CD4-positive, alpha-beta T cell treated with Interleukin-6 at 100 ng/mL for 8 hours (primary cell): ENCODE results near the gene SHBG.
"Not testable (repeated sequence)": the region's sequence is repeated elsewhere in the genome, so short reads cannot be mapped to it uniquely, and the experiment has no call there.

Source experiments
- DNase-seq: peaks from one replicate; pipeline ENCODE4 v3.0.0-alpha.2; 2020; ENCODE audit warnings: mixed read lengths, low spot score

The SHBG gene

DNA sequence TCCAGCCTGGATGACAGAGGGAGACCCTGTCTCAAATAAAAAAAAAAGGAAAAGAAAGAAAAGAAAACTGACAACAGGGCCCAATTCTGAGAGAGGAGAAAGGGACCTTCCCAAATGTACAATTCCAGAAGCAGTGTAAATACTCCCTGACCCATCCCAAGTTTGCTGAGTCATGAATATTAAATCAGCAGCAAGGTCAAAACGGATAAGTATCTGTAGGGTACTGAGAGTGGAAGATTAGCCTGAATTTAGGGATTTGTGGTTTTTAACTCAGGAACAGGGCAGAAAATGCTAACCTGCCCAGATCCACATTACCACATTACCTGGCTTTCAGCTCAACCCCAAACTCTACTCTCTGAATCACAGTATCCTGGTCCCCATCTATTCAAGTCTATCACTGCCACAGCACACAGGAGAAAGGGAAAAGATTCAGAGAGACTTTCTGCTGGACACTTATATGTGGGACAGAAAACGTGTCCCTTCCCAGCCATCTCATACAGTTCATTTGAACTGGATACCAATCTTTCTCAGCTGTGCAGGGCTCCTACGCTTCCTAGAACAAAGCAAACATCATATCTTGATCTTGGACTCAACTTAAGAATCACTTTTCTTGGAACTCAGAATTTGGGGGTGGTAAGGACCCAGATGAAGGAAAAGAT is 18.2 kb upstream of the SHBG start:
- no peak for DNase-seq

DNA sequence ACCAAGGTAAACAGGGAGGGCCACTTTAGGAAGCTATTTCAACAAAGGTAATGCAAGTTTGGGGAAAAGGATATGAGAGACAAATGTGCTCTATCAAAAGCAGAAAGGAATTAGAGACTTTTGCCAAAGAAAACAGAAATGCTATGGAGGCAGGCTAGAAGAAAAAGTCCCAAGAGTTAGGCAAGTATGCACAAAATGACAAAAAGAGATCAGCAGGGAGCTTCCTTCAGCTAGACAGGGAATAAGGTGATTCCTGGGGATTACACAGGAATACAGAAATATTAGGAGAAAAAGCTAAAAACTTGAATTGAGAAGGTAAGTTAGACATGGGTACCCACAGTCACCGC is 17.7 kb upstream of the SHBG start:
- DNase-seq = no peak

DNA sequence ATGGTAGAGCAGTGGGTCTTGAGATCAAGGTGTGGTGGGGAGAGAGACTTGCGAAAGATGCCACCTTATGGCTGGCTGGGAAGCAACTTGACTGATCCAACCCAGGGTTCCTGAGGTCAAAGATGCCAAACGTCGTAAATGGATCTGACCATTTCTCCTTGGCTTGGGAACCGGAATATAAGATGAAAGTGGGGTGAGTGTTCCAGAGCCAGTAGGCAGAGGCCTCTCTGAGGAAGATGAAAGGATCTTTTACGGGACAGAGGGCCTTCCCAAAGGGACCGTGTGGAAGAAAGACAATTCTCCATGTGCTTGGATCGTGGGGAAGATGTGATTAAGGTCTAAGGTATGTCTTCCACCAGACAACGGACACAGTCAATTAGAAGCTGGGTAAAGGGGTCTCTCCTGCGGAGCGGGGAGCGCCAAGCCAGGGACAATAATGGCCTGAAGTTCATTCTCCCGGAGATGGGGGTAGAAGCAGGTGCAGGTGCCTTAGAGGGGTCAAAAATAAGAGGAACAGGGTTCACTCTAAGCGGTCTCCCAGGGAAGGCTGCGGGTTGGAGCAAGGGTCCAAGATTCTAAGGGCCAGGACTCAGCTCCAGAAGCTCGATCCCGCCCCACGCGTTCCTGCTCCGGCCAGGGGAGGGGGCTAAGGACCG is 16.0 kb upstream of the SHBG start:
- no peak for DNase-seq

DNA sequence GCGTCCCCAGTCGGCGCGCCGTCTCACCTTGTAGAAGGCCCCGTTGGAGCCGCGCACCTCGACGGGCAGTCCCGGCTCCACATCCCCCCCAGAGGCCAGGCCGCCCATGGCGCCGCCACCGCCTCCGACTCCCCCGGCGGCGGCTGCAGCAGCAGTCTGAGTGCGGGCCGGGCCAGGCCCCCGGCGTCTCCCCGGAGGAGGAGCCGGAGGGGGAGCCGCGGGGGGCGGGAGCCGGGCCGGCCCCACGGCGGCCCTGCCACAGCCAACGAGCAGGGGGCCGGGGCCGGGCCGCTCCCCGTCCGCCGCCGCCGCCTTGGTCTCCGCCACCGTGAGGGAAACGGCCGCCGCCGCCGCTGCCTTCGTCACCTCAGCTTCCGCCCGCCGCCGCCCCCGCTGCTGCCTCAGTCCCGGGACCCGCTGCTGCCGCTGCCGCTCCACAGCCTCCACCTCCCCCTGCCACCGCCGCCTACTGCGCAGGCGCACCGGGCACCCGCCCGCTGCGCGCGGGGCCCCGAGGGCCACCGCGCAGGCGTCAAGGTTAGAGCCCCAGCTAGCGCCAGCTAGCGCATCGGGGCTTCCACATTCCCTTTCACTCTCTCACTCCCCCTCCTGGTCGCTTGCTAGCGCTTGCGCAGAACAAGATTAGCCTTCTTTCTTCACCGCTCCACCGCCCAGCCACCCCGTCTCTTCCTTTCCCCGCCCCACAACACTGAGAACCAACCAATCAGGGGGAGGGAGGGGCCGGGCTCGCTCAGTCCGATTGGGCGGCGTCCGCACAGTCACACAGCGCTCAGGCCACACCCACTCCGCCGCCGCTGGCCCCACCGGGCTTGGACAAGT is 15.3 kb upstream of the SHBG start, which contains the start of gene FXR2:
FXR2 (minus strand) TSS at position 473 of the 840 bp plus-strand sequence; CDS start at position 108, 365 bp downstream.
- peak; percentile 100 for DNase-seq

DNA sequence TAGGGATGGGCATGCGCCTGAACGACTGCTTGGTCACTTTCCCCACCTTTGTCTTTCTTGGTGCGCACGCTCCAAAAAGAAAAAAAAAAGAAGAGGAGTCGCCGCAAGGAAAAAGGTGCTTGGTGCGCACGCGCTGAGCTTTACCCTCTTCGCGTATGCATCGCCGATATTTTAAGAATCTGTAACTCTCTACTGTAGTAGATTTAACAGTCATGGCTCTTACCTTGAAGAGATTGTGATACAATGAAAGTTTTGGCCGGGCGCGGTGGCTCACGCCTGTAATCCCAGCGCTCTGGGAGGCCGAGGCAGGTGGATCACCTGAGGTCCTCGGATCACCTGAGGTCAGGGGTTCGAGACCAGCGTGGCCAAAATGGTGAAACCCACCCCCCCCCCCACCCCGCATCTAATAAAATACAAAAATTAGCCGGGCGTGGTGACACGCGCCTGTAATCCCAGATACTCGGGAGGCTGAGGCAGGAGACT is 14.6 kb upstream of the SHBG start:
- no peak for DNase-seq

DNA sequence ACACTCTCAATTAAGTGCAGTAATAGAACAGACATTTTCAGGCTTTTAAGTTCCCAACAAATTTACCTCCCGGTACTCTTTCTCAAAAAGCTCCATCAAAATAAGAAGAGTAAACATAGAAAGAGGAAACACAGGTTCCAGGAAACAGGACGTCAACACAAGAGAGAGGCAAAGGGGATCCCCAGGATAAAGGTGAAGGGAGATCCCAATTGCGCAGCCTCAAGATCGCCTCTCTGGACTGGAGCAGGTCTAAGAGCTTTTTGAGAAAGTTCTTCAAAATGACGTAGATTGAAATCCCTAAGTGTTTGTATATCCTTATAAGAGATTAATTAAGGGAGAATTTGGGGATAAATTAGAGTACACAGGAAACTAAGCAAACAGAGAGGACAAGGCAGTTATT is 11.3 kb upstream of the SHBG start:
- DNase-seq = no peak

DNA sequence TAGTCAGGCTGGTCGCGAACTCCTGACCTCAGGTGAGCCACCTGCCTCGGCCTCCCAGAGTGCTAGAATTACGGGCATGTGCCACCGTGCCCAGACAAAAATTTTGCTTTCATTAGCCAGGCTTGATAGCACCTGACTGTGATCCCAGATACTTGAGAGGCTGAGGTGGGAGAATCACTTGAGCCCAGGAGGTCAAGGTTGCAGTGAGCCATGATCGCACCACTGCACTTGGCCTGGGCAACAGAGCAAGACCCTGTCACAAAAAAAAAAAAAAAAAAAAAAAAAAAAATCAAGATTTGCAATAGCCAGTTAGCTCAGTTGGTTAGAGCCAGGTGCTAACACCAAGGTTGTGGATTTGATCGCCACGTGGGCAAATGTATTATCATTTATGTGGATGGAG is 9.1 kb upstream of the SHBG start:
- DNase-seq = no peak

DNA sequence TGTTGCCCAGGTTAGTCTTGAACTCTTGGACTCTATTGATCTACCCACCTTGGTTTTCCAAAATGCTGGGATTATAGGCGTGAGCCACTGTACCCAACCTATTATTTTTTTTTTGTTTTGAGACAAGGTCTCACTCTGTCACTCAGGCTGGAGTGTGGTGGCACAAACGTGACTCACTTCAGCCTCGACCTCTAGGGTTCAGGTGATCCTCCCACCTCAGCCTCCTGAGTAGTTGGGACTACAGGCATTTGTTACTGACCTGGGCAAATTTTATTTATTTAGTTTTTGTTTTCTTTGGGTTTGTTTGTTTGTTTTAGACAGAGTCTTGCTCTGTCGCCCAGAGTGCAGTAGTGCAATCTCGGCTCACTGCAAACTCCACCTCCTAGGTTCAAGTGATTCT is 6.3 kb upstream of the SHBG start:
- no peak for DNase-seq

DNA sequence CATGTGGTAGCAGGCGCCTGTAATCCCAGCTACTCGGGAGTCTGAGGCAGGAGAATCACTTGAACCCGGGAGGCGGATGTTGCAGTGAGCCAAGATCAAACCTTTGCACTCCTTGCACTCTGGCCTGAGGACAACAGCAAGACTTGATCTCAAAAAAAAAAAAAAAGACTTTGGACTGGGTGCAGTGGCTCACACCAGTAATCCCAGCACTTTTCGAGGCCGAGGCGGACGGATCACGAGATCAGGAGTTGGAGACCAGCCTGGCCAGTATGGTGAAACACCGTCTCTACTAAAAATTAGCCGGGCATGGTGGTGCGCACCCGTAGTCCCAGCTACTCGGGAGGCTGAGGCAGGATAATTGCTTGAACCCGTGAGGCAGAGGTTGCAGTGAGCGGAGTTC is 4.2 kb upstream of the SHBG start:
- not testable (repeated sequence) for DNase-seq

DNA sequence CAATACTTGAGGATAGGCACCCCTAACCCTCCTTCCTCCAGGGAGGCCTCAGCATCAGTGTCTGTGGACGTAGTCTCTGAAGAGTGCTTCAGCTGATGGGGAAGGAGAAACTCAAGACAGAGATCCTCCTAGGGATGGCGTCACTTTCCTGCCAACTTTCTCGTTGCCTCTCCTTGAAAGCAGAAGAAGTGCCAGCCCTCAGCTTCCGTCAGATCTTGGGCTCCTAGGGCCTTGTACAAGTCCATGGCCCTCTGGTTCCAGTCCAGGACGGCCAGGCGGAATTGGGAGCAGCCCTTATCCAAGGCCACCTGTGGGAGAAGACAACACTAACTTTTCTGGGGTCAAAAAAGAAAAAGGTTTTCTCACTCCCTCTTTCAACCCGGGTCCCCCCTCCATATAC is 3.6 kb upstream of the SHBG start:
- no peak for DNase-seq

DNA sequence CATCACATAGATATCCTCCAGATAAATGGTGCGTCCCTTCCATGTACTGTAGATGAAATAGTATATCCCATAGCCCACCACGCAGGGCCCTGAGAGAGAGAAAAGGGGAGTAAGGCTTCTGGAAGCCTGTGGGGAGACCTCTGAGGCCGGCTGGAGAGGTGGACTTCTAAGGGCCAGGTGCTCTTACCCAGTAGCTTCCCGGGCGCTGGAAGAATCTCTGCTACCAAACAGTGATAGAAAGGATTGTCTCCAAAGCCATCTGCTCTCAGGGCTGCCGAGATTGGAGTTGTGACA is 3.0 kb upstream of the SHBG start:
- DNase-seq = no peak

DNA sequence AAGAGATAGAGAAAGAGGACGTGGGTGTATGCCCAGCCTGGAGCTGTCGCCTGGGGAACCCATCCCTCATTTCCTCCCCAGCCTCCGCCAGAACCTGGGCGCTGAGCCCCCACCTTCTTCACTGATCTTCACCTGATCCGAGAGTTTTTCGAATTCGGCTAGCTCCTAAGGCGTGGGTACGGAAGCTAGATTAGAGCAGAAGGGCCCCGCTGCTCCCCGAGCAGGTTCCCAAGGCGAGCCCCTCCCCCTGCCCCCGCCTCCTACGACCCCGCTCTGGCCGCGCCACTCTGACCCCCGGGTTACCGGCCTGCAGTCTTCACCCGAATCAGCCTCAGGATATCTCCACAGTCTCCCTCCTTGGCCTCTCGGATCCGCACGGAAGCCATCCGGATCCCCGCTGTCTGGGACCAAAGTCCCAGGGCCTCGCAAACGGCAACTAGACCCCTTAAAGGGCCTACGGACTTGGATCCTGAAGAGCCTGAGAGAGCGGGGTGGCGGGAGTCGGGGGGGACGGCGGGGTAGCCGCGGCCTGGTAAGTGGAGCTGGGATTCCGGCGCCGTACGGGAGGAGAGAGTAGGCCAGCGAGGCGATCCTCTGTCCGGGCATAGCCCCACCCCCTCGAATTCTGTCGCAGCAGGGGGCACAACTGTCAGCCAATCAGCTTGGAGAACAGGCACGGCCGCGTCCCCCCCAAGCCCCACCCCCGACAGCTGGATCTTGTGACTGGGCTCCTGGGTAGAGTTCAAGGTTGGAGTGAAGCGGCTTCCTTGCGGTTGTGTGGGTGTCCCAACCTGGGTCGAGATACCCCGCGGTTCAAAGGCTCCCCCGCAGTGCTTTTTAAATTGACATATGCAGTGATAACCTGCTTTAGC is 2.4 kb upstream of the SHBG start, which contains the start of gene SAT2:
SAT2 (minus strand) TSS at position 572 of the 872 bp plus-strand sequence; CDS start at position 386, 186 bp downstream.
- DNase-seq = peak; percentile 90

DNA sequence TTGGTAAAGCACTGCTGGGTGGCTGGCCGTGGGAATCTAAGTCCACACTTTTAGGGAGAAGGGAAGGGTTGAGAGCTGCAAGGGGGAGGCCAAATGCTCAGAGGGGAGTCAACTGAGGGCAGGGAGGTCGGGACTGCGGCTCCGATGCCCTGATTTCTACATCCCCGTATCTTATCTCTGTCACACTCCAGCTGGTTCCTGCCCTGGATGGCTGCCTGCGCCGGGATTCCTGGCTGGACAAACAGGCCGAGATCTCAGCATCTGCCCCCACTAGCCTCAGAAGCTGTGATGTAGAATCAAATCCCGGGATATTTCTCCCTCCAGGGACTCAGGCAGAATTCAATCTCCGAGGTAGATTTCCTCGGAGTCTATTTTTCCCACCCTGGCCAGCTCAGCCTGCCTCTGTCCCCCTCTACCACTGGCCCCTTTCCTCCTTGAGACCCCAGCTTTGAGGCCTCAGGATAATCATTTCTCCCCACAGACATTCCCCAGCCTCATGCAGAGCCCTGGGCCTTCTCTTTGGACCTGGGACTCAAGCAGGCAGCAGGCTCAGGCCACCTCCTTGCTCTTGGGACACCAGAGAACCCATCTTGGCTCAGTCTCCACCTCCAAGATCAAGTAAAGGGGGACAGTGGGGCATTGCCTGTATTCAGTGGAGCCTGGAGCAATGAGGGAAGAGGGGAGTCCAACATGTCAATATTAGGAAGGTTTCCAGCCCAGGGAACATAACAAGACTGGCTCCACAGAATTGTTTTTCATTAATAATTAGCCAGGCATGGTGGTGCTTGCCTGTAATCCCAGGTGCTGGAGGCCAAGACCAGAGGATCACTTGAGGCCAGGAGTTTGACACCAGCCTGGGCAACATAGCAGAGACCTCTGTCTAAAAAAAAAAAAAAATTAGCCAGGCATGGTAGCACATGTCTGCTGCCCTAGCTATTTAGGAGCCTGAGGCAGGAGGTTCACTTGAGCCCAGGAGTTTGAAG is 1.8 kb downstream of the SHBG start:
- no peak for DNase-seq

DNA sequence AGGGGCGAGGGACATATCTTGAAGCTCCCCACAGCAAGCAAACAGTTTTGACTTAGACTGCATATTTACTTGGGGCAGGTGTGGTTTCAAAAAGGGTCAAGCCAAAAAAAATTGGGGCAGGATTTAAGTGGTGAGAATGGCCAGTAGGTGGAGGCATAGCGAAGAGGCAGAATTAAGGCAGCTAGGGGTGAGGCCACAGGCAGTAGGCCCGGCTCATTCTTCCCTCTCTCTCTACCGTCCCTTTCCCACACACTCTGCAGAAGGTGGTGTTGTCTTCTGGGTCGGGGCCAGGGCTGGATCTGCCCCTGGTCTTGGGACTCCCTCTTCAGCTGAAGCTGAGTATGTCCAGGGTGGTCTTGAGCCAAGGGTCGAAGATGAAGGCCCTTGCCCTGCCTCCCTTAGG is 2.6 kb downstream of the SHBG start:
- peak; percentile 28 for DNase-seq

DNA sequence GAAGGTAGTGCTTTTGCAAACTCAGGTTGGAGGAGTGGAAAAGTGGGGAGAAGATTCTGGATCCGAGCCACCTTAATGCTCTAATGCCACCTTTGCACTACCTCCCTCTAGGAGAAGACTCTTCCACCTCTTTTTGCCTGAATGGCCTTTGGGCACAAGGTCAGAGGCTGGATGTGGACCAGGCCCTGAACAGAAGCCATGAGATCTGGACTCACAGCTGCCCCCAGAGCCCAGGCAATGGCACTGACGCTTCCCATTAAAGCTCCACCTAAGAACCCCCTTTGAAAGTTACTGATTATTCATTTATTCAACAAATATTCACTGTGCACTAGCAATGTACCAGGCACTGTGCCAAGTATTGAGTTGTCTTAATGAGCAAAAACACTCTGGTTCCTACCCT is 3.2 kb downstream of the SHBG start:
- no peak for DNase-seq

DNA sequence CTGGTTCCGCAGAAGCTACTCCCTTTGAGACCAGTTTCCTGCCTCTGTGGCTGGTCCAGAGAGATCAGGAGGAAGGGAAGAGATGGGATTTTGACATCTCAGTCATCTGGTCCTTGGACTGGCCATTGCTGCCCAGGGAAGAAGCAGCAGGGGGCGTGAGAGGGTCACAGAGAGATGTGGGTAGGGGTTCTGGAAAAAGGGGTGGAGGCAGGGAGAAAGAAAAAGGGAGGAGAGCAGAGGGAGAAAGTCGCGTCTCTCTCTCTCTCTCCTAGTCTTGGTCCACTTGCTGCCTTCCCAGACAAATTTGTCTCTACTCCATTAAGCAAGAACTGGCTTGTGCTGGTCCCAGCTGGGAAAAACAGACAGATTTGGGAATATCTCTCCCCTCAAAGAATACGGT is 4.4 kb downstream of the SHBG start:
- DNase-seq = no peak

DNA sequence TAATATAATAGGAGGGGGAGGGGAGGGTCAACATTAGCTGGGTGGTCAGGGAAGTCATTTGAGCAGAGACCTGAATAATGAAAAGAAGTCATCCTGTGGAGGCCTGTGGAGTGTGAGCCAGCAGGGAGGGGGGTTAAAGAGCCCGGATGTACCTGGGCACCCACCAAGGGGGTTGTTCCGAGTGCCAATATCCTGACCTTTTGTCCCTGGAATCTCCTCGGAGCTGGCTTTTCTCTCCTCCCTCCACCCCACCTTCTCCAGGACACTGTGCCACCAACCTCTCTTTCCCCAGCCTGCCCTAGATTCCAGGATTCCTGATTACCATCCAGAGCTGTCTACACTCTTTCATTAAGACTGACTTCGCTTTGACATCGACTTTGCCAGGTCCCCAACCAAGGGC is 6.2 kb downstream of the SHBG start:
- DNase-seq = no peak

DNA sequence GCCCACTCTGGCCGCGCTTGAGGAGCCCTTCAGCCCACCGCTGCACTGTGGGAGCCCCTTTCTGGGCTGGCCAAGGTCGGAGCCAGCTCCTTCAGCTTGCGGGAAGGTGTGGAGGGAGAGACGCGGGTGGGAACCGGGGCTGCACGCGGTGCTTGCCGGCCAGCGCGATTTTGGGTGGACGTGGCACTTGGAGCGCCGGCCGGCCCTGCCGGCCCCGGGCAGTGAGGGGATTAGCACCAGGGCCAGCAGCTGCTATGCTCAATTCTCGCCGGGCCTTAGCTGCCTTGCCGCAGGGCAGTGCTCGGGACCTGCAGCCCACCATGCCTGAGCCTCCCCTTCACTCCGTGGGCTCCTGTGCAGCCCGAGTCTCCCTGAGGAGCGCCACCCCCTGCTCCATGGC is 10.8 kb downstream of the SHBG start:
- DNase-seq = no peak

DNA sequence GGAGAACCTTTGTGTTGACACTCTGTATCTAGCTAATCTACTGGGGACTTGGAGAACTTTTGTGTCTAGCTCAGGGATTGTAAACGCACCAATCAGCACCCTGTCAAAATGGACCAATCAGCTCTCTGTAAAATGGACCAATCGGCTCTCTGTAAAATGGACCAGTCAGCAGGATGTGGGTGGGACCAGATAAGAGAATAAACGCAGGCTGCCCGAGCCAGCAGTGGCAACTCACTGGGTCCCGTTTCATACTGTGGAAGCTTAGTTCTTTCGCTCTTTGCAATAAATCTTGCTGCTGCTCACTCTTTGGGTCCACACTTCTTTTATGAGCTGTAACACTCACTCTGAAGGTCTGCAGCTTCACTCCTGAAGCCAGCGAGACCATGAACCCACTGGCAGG is 11.7 kb downstream of the SHBG start:
- DNase-seq = not testable (repeated sequence)

DNA sequence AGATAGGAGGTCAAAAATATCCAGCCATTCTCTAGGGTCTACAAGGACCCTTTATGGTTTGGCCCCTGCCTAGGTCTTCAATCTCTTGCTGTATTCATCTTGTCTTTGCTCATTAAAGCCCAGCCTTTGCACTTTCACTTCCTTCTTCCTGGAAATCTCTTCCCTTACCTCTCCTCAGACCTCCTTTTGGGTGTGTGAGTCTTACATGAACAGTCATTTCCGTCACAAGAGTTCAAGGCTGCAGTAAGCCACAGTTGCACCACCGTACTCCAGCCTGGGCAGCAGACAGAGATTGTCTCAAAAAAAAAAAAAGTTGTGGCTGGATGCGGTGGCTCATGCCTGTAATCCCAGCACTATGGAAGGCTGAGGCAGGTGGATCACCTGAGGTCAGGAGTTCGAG is 14.8 kb downstream of the SHBG start:
- DNase-seq = no peak

DNA sequence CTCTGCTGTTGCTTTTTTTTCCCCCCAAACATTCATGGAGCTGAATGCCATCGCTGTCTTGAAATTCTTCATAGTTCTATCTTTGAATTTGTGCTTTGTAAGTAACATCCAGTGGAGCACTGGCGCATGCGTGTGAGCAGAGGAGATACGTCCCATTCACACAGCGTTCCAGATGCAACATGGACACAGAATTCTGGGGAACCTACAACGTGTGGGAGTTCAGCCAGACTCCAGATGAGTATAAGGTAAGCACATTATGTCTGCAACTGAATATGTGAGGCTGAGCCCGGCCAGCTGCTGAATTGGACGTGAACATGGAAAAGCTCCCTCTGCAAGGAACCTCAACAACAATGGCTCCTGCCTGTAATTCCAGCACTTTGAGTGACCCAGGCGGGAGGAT is 16.5 kb downstream of the SHBG start:
- DNase-seq = no peak
